ENCODE data around the gene ITGB4.

The ITGB4 gene

DNA sequence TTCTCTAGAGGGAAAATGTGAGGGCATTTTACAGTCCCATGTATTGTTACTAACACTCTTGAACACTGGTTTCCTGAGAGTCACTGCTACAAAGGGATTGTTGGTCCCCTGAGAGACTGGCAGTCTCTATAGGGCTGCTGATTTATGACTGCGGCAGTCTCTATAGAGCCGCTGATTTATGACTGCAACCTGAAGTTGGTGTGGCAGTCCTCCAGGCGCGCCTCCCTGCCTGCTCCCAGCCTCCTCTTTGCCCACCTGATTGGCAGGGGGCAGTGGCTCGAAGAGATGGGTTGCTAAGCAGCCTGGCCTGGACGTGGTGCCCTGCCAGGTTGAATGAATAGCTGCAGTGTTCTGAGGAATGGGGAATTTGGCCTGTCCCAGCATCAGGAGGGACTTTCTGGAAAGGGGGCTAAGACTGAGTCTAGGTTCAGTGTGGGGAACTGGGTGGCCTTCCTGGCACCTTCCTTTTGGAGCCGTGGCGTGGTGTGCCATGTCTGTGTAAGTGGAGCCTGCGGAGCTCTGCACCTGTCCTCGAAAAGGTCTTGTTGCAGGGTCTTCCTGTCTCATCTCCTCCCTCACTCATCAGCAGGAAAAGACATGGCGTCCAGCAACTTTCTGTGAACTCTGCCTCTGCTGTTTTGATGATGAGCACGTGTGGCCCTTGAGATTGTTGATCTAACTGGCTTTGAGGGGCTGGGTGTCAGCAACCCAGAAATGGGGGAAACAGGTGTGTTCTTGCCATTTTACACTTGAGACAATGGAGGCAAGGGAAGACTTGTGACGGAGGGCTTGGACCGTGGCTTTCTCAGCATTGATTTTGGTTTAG, 29.2 kb upstream of the ITGB4 start:
- Histone ChIP-seq H3K27ac (no peak overlapping the region), H2AFZ (no peak overlapping the region), H3K79me2 (peaks cover 69% of the 10 kb centered on the region), H3K36me3 (ENCODE audit: control insufficient read depth, insufficient read depth, low read length) (no peaks in the 10 kb centered on the region), H3K4me3 (ENCODE audit: low read depth, low read length) (no peak overlapping the region), H3K4me2 (ENCODE audit: low read length) (no peak overlapping the region), H3K9ac (no peak overlapping the region), H3K9me3 (ENCODE audit: control insufficient read depth, low read length) (no peaks in the 10 kb centered on the region), H3K27me3 (ENCODE audit: control insufficient read depth, insufficient read depth, low read length) (no peaks in the 10 kb centered on the region), H3K4me1 (no peaks in the 10 kb centered on the region)
- no peak for TF ChIP-seq CTCF (IDR thresholded peaks at IDR 0.05)

GRCh38 chr17:75692976-75693375, 28.3 kb upstream of the ITGB4 start:
- Histone ChIP-seq H2AFZ (no peak overlapping the region), H3K9ac (no peak overlapping the region), H3K27me3 (ENCODE audit: control insufficient read depth, insufficient read depth, low read length) (no peaks in the 10 kb centered on the region), H3K4me2 (ENCODE audit: low read length) (no peak overlapping the region), H3K9me3 (ENCODE audit: control insufficient read depth, low read length) (no peaks in the 10 kb centered on the region), H3K27ac (no peak overlapping the region), H3K4me3 (ENCODE audit: low read depth, low read length) (no peak overlapping the region), H3K4me1 (no peaks in the 10 kb centered on the region), H3K36me3 (ENCODE audit: control insufficient read depth, insufficient read depth, low read length) (no peaks in the 10 kb centered on the region), H3K79me2 (peaks cover 61% of the 10 kb centered on the region)
- TF ChIP-seq CTCF (IDR thresholded peaks at IDR 0.05), result no peak

- no peaks in the 10 kb centered on the region for H3K4me1 ChIP-seq
- no peak overlapping the region for H3K9ac ChIP-seq
- H3K36me3 ChIP-seq (ENCODE audit: control insufficient read depth, insufficient read depth, low read length), result no peaks in the 10 kb centered on the region
- H2AFZ ChIP-seq, result no peak overlapping the region
- no peaks in the 10 kb centered on the region for H3K27me3 ChIP-seq (ENCODE audit: control insufficient read depth, insufficient read depth, low read length)
- H3K4me3 ChIP-seq (ENCODE audit: low read depth, low read length), result no peak overlapping the region
- H3K4me2 ChIP-seq (ENCODE audit: low read length), result no peak overlapping the region
- TF ChIP-seq CTCF (IDR thresholded peaks at IDR 0.05), result no peak
- peaks cover 53% of the 10 kb centered on the region for H3K79me2 ChIP-seq
- H3K9me3 ChIP-seq (ENCODE audit: control insufficient read depth, low read length), result no peaks in the 10 kb centered on the region
- no peak overlapping the region for H3K27ac ChIP-seq
Measured at GRCh38 chr17:75693500-75694481, 27.5 kb upstream of the ITGB4 start.

DNA sequence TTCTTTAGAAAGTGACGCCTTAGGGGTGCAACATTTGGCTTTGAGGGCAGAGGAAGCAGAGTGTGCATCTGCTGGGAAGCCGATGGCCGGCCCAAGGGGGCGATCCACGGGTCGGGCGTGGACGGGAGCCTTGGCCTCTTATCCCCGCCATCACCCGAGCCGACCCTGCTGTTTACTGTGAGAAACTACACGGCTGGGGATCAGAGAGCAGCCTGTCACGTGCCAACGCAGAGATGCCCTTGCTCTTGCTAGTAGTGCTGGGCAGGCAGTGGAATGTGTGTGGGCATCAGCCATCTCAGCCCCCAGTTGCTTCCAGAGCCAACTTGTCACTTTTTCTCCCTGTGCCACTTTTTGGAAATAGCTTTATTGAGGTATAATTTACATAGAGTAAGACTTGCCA, 26.7 kb upstream of the ITGB4 start:
- no peak overlapping the region for H3K4me3 ChIP-seq (ENCODE audit: low read depth, low read length)
- no peak overlapping the region for H3K4me2 ChIP-seq (ENCODE audit: low read length)
- peaks cover 2% of the 10 kb centered on the region for H3K4me1 ChIP-seq
- H3K9ac ChIP-seq, result no peak overlapping the region
- H2AFZ ChIP-seq, result no peak overlapping the region
- H3K27me3 ChIP-seq (ENCODE audit: control insufficient read depth, insufficient read depth, low read length), result no peaks in the 10 kb centered on the region
- peaks cover 50% of the 10 kb centered on the region for H3K79me2 ChIP-seq
- H3K9me3 ChIP-seq (ENCODE audit: control insufficient read depth, low read length), result no peaks in the 10 kb centered on the region
- no peak for TF ChIP-seq CTCF (IDR thresholded peaks at IDR 0.05)
- no peak overlapping the region for H3K27ac ChIP-seq
- H3K36me3 ChIP-seq (ENCODE audit: control insufficient read depth, insufficient read depth, low read length), result no peaks in the 10 kb centered on the region
